Uterus (tissue), 2 donors: ENCODE measurements around the gene PCMTD2.

Source experiments
- CTCF ChIP-seq, 4 experiments: fragments of 200-600 bp in 2 of 4; fragments of 450-650 bp in 2 of 4; sonication (generic) in 2 of 4; IDR thresholded peaks; one replicate each; pipeline ENCODE4 v1.5.1; 2016 to 2019; ENCODE audit warnings: antibody characterized with exemption in 4 of 4, mild to moderate bottlenecking in 2 of 4, moderate library complexity in 1 of 4
- POLR2A ChIP-seq, 2 donors: fragments of 450-650 bp; IDR thresholded peaks; one replicate each; pipeline ENCODE4 v1.6.1; 2016; ENCODE audit warnings: antibody characterized with exemption in 2 of 2, mild to moderate bottlenecking in 1 of 2, moderate library complexity in 1 of 2

GRCh38 chr20:64241061-64241460 lies 14.5 kb upstream of the PCMTD2 start:
- TF ChIP-seq POLR2A (IDR thresholded peaks at IDR 0.05): no peak
- TF ChIP-seq CTCF (IDR thresholded peaks at IDR 0.05): no peak
